GM21717 (cell line): ENCODE results near the gene ENAH.
"Not testable (repeated sequence)": the region's sequence is repeated elsewhere in the genome, so short reads cannot be mapped to it uniquely, and the experiment has no call there.

Experiments used
- ATAC-seq: cut with Tn5 transposase; IDR thresholded peaks from one replicate; pipeline ENCODE4 v1.9.1; 2021; ENCODE audit warnings: mild to moderate bottlenecking, moderate library complexity; ENCODE audit not compliant: unreplicated experiment

ENAH gene

DNA sequence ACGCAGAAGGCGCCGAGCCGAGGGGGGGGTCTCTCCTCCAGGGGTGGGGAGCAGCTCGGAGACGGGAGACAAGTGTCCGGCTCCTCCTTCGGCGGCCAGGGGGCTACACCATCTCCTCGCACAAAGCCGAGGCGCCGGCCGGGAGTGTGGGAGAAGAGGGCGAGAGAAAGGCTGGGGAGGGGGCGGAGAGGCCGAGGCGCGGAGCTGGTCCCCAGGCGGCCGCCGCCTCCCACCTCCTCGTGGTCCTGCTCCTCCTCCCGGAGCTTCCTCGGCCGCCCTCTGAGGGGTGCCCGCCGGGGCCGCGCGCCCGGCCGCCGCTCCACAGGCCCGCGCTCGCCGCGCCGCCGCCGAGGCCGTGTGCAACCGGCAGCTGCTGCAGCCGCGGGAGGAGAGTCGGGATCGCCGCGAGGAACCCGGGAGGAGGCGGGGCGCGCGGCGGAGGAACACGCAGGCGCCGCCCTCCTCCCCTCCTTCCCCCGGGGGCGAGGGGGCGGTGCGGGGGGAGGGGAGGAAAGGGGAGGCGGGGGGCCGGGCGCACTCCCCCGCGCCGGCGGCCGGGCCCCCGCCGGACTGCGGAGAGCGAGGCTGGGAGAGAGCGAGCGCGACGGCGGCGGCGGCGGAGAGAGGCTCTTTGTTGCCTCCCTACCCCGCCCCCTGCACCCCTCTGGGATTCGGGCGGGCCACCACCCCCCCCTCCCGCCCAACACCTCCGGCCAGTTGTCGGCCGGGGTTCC, at the start of gene ENAH:
Gene ENAH (minus strand): TSS at position 395 of the 734 bp plus-strand sequence. CDS start 433 bp downstream, outside the sequence.
- peak; percentile 67 for ATAC-seq

DNA sequence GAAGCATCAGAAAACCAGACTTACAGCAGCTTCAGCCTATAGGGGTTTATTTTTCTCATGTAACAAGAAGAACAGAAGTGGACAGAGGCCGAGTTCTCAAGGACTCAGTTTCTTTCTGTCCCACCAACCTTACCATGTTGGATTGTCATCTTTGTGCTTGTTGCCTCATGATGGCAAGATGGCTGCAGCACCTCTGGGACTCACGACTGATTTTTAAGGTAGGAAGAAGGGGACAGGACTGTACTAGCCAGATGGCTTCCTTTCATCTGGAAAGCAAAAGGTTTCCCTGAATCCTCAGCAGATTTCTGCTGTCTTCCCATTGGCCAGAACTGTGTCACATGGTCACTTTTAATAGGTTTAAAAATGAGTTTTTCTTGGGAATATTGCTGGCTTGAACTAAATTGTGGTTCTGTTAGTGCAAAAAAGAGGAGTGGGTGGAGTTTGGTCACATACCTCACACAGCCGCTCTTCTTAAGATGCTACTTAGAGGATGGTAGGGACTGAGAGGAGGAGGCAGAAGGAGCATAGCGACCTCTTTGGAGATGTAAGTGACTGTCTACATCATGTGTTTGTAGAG, 48.1 kb upstream of the ENAH start:
- ATAC-seq: no peak

DNA sequence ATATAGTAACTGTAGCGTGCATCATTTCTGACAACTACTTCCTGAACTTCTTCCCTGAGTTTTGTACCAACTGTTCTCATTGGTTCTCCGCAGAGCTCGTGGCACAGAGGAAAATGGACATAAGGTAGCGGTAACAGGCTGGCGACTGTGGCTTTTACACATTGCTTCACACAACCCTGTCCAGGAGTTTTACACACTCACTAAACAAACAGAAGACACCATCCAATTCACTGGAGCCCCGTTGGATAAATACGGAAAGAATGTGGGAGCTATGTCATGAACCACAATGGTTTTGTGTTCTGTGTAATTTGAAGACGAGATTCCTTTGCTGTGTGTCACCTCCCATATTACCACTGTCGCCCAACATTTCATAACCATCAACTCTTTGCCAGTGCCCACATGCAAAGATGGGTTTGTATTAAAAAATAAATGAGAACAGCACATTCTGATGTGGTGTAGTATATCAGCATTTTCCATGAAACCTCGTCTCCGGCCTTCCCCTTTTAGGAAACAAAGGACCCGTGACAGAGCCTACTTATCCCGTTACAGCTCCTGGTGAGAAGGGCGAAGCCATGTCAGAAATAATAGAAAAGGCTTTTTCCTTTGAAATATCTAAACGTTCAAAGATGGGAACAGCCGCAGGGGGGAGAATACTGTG, 47.4 kb upstream of the ENAH start:
- ATAC-seq: no peak

DNA sequence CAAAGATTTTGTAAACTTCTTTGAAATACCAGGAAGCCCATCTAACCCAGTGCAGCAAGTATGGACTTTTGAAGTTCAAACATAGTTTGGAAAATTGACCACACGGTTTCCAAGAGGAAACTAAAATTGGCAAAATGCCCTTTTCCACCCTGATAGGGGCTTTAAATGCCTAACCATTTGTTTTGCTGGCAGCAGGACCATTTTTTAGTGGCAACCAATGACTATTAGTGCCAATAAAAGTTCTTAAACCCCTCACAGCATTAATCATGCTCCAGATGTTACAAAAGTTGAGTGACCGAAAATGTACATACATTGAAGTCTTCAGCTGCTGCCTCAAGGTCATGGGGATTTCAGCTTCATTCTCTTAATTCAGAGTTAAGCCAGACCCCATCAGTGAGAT, 46.4 kb upstream of the ENAH start:
- ATAC-seq: no peak

DNA sequence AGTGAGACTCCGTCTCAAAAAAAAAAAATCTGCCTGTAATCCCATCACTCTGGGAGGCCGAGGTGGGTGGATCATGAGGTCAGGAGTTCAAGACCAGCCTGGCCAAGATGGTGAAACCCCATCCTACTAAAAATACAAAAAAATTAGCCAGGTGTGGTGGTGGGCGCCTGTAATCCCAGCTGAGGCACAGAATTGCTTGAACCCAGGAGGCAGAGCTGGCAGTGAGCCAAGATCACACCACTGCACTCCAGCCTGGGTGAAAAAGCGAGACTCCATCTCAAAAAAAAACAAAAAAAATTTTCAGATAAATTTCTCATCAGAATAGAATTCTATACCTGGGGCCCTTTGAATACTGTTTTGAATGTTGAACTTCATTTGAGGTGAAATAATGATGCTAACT, 45.3 kb upstream of the ENAH start:
- ATAC-seq: not testable (repeated sequence)

DNA sequence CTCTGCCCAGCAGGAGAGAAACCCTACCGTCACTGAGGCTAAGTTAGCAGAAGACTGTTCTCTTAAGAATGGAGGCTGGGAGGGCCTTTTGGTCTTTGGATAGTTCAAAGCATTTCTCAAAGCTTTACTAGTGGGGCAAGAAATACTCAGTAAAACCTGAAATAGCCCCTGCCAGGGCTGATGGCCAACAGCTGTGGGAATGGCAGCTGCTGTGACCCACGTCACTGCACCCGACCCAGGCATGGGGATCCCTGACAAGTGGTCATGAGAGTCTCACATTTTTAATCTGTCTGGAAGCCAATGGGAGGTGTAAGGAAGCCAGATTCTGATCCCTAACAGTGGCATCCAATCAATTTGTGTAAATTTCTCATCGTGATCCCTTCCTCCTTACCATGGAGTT, 44.5 kb upstream of the ENAH start:
- ATAC-seq: no peak

DNA sequence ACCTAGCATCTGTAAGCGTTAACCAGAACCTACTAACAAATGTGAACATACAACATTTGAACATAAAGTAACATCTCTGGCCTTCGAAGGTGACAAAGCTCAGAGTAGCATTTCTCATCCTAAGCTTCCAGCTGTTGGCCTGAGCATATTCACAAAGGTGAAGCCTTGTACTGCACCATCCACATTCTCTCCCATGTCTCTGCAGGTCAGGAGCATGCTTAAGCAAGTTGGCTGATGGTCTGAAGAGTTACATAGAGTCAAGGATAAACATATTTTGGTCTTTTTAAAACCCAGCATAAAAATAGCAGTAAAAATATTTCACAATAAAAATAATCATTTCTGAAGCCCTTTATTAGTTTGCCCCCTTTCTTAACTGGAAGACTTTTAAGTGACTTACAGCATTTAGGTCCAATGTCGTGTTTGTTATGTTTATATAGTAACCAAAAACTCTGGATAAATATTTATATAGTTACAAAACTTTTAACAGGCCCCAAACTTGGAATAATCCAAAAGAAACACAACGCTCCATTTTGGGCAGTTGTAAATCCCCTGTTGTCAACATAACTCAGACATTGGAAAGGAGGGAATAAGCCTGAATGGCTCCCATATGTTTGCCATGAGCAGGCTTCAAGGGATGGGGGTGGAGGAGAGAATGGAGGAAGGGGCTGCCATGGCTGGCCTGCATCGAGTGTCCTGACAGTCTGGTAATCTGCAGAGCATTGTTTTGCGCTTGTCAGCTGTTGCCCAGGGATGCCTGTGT, 42.8 kb upstream of the ENAH start:
- ATAC-seq: no peak

DNA sequence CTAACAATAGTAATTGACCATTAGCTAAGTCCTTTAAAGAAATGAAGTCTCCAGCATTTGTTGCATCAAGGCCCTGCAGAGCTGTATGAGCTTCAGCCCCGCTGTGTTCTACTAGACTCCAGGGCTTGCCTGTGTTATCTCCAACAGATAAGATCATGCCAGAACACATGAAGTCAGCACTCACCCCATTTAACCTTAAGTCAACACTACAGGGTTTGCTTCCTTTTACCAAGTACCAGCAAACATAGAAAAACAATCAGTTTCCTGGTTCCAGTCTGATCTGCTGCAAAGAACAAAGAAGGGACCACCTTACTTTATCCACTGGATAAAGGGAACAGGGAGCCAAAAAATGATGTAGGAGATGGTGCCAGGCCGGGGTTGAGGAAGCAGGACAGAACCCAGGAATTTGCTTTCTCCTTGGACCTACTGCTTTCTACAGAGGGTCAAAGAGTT, 41.3 kb upstream of the ENAH start:
- no peak for ATAC-seq

DNA sequence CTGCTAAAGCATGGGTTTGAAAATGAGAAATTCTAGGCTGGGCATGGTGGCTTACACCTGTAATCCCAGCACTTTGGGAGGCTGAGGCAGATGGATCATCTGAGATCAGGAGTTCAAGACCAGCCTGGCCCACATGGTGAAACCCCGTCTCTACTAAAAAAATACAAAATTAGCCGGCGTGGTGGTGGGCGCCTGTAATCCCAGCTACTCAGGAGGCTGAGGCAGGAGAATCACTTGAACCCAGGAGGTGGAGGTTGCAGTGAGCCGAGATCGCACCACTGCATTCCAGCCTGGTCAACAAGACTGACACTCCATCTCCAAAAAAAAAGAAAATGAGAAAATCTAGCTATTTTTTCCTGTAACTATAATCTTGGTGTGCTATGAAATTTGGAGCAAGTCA, 40.8 kb upstream of the ENAH start:
- not testable (repeated sequence) for ATAC-seq

DNA sequence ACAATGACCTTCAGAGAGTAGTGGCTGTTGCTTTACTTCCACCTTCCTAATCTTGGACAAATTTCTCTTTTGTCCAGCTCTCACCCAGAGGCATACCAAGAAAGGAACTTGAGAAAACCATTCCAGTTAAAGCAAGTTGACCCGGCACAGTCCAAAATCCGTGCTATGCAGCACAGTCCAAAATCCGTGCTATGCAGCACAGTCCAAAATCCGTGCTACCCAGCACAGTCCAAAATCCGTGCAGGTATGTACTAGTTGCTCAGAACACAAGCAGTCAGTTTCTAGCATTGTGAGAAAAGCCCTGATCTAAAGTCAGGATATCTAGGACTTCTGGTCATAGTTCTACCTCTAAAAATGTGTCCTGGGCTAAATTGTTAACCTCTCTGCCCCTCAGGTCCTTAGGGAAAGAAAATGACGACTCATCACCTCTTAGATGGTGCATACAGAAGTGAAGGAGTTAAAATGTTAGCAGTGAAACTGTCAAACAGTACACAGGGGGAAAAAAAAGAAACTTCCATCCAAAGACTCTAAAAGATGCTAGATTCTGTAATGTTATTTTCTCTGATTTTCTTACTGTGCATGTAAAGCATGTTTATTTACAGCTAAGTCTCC, 40.3 kb upstream of the ENAH start:
- ATAC-seq: no peak

DNA sequence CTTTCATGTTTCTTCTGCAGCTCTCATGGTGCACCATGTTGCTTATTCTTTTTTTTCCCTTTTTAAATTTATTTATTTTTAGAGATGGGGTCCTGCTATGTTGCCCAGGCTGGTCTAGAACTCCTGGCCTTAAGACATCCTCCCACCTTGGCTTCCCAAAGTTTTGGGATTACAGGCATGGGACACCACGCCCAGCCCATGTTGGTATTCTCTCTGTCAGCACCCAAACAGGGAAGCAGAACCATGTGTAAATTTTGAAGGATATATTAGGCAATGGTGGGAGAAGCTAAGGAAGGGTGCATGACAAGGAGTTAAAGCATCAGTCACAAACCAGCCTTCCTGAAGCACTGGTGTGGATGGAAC, 39.6 kb upstream of the ENAH start:
- no peak for ATAC-seq

DNA sequence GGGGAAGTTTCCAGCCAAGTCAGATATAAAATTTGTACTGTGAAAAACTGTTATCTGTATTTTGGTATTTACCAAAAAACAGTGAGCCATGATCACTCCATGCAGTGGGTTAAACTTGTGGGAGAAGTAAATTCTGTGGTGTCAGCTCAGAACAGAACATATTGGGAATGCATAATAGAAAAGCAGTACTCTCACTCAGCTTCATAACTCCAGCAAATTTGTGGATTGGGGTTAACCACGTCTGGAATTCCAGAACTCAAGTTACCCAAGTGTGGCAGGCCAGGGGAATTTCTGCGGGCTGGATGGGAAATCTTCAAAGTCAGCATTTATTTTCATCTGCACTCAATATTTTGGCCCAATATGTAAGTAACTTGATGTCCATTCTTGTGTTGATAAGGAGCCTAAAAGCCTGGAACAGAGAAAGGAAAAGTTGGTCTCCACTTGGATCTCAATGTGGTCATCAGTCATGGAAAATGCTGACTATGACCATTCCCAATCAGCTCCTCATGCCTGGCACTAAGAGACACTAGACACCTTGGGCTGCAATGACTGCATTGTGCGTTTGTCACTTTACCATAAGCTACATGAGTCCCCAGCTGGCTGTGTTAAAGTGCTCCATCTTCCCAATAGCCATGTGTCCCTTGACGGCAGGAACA, 39.1 kb upstream of the ENAH start:
- ATAC-seq: no peak

DNA sequence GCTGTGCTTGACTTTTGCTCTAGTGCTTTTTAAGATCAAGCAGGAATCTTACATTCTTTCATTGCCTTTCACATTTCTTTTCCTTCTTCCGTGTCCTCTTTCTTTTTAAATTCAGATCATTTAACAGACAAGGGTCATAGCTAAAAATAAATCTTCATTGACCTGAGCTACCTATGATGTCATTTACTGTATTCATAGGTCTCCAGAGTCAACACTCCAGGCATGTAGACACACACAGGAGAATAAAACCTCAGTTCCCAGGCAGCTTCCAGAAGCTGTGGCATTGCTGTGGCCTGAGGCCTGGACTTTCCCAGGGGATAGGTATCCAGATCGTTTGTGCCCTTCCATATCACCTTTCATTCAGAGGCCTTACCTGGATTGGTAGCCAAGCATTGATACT, 38.5 kb upstream of the ENAH start:
- no peak for ATAC-seq

DNA sequence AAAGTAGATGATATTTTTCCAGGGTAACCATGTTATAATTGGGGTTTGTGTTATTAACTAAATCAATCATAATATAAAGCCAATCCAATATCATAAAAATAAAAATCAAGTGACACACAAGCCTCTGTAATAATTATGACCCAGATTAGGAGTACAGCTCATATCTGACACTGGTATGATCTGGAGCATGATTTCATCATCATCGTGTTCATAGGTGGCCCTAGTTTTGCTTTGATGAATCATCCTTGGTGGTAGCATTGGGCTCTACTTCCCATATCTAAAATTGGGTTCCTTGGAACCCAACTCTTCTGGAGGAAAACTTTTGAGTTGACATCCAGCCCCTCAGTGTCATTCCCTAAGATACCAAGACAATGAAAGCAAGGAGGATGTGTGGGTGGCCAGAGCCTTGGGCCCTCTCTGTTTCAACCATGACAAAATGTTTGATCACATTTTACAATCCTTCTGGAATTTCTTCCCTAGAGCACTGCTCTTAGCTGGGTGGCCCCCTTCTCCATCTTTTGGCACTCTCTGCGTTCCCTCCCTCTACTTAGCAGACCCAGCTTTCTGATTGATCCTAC, 37.0 kb upstream of the ENAH start:
- no peak for ATAC-seq

DNA sequence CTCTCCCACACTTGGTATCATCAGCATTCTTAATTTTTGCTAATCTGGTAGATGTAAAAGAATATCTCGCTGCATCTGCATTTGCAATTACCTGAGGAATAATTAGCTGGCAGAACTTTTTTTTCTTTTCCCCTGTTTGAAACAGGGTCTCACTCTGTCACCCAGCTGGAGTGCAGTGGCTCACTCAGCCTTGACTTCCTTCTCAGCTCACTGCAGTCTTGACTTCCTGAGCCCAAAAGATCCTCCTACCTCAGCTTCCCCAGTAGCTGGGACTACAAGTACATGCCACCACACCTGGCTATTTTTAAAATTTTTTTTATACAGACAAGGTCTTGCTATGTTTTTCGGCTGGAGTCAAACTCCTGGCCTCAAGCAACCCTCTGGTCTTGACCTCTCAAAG, 35.4 kb upstream of the ENAH start:
- ATAC-seq: no peak

DNA sequence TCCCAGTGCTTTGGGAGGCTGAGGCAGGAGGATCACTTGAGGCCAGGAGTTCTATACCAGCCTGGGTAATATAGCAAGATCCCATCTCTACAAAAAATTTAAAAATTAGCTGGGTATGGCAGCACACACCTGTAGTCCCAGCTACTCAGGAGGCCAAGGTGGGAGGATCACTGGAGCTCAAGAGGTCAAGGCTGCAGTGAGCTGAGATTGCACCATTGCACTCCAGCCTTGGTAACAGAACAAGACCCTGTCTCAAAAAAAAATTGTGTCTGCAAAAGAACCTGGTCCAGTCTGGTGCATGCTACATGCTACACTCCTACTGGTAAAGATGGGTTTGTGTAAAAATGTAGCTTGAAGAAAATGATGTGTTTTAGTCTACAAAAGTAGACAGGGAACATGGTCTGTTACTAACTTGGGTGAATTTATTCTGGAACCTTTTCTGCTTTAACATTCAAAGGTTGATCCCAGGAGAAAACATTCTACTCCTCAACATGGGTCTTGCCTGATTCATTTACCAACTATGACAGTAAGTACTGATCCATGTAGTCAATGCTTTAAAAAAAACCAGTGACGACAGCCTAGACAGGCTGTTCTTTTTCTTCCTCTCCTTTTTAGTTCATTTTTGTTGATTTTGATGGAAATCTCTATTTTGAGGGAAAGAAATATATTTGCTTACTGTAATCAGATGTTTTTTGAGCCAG, 32.7 kb upstream of the ENAH start:
- ATAC-seq: no peak

DNA sequence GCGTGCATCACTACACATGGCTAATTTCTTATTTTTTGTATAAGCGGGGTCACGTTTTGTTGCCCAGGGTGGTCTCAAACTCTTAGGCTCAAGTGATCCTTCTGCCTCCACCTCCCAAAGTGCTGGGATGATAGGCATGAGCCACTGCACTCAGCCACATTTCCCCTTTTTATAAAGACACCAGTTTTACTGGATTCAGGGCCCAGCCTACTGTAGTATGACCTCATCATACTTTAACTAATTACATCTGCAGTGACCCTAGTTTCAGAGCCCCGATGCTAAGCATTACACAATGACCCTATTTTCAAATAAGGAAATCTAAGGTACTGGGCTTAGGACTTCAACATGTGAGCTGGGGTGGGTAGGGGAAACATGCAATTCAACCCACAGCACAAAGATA, 31.8 kb upstream of the ENAH start:
- no peak for ATAC-seq

DNA sequence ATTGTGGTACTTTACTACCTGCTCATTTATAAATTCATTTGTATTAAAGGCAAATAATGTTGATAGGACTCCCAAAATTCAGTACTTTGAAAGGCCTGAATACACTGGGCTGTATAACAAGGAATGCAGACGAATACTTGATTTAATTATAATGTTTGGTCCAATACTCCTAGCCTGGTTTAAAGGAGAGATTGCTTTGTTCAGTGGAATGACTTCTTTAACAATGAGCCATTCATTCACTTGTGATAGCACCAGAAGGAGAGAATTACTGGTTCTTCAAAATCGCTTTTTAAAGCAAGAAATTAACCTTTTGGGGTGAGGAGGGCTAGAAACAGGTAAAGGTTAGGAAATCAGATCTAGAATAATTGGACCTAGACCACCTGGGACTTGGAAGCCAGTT, 28.3 kb upstream of the ENAH start:
- ATAC-seq: no peak

DNA sequence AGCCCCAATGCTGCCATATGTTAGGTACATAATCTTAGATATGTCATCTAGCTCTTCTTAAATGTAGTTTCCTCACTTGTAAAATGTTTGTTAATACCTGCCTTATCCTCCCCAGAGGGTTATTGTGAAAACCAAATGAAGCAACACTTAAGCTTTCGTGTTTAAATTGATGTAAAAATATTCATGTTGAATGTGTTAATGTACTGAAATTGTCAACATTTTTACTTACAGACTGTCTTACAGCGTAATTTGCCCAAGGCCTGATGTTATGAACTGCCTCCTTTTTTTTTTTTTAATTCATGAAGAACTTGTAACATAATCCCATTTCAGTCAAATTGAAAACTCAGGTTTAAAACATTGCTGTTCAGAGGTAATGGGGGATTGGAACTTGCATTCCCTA, 25.6 kb upstream of the ENAH start:
- ATAC-seq: no peak
